HG02623 (cell line): Measurements from ENCODE around the gene SDR39U1.
"Not testable (repeated sequence)": the region's sequence is repeated elsewhere in the genome, so short reads cannot be mapped to it uniquely, and the experiment has no call there.

Experiments used
- ATAC-seq: cut with Tn5 transposase; IDR thresholded peaks from one replicate; pipeline ENCODE4 v1.9.1; 2021; ENCODE audit warnings: moderate library complexity; ENCODE audit not compliant: unreplicated experiment

The SDR39U1 gene, protein sequence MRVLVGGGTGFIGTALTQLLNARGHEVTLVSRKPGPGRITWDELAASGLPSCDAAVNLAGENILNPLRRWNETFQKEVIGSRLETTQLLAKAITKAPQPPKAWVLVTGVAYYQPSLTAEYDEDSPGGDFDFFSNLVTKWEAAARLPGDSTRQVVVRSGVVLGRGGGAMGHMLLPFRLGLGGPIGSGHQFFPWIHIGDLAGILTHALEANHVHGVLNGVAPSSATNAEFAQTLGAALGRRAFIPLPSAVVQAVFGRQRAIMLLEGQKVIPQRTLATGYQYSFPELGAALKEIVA

GRCh38 chr14:24442240-24443052, at the start of gene SDR39U1:
SDR39U1 (minus strand) TSS chr14:24442776; CDS start chr14:24442769, 7 bp downstream.
- ATAC-seq: peak; percentile 91

DNA sequence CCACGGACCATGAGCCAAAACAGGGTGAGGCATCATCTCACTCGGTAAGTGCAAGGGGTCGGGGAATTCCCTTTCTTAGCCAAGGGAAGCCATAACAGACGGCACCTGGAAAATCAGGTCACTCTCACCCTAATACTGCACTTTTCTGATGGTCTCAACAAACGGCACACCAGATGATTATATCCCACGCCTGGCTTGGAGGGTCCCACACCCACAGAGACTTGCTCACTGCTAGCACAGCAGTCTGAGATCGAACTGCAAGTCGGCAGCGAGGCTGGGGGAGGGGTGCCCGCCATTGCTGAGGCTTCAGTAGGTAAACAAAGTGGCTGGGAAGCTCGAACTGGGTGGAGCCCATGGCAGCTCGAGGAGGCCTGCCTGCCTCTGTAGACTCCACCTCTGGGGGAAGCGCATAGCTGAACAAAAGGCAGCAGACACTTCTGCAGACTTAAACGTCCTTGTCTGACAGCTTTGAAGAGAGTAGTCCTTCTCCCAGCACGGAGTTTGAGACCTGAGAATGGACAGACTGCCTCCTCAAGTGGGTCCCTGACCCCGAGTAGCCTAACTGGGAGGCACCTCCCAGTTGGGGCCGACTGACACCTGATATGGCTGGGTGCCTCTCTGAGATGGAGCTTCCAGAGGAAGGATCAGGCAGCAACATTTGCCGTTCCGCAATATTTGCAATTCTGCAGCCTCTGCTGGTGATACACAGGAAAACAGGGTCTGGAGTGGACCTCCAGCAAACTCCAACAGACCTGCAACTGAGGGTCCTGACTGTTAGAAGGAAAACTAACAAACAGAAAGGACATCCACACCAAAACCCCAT, 49.2 kb upstream of the SDR39U1 start:
- ATAC-seq: not testable (repeated sequence)

DNA sequence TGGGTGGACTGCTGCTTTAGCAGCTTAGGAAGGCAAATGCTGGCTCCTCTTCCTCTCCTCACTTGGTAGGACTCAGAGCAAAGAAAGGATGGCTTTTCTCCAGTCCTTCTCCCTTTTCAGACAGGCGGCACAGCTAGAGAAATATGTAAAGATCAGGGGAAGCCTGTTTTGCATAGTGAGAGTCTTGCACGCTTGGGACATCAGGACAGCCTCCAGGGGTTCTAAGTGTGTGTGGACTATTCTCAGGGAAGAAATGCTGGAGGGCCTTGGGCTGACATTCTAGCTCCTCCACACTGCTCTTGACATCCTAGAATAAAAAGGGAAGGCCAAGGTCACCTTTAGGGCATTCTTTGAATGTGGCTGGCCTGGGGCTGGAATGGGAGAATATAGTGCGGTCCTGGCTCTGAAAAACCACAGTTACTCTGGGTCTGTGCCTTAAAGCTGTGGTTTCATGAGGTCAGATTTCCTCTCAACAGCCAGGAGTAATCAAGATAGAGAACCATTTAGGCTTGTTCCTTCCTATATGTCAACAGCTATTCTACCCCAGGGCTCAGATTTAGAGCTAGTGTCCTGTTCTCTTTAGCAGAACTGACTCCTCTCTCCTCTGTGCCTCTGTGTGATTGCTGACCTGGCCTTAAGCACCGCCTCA, 41.2 kb upstream of the SDR39U1 start:
- ATAC-seq: no peak

GRCh38 chr14:24482699-24483303, 40.2 kb upstream of the SDR39U1 start:
- not testable (repeated sequence) for ATAC-seq

- ATAC-seq: peak; percentile 63
Measured at GRCh38 chr14:24481622-24482324, 39.2 kb upstream of the SDR39U1 start.

DNA sequence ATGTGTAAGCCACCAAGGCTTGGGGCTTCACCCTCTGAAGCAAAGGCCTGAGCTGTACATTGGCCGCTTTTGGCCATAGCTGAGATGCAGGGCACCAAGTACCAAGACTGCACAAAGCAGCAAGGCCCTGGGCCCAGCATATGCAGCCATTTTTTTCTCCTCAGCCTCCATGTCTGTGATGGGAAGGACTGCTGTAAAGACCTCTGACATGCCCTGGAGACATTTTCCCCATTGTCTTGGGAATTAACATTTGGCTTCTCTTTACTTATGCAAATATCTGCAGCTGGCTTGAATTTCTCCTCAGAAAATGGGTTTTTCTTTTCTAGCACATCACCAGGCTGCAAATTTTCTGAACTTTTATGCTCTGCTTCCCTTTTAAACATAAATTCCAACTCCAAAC, 37.4 kb upstream of the SDR39U1 start:
- not testable (repeated sequence) for ATAC-seq

- ATAC-seq: no peak
Measured at GRCh38 chr14:24475261-24475660, 32.7 kb upstream of the SDR39U1 start.

DNA sequence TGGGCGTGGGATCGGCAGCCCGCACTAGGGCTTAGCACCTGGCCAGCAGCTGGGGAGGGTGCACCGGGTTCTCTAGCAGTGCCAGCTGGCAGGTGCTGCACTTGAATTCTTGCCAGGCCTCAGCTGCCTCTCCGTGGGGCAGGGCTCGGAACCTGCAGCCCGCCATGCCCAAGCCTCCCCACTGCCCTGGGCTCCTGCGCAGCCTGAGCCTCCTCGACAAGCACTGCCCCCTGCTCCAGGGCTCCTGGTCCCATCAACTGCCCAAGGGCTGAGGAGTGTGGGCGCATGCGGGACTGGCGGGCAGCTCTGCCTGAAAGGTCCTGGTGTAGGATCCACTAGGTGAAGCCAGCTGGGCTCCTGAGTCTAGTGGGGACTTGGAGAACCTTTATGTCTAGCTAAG, 30.6 kb upstream of the SDR39U1 start:
- ATAC-seq: no peak

GRCh38 chr14:24470450-24470849, 27.9 kb upstream of the SDR39U1 start:
- not testable (repeated sequence) for ATAC-seq

DNA sequence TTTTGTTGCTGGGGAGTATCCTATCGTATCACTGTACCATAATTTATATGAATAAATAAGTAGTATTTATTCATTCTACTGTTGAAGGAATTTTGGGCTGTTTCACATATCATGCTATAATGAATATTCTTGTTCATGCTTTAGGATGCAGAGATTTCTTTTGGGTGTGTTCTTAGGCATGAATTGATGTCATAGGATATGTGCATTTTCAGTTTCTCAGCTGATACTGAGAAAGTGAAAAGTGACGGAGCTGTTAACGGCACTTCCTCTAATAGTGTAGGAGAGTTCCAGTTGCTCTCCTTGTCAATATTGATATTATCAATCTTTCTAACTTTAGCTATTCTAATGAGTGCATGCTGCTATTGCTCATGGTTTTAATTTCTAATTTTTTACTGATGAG, 23.2 kb upstream of the SDR39U1 start:
- no peak for ATAC-seq

GRCh38 chr14:24465368-24465767, 22.8 kb upstream of the SDR39U1 start:
- no peak for ATAC-seq

DNA sequence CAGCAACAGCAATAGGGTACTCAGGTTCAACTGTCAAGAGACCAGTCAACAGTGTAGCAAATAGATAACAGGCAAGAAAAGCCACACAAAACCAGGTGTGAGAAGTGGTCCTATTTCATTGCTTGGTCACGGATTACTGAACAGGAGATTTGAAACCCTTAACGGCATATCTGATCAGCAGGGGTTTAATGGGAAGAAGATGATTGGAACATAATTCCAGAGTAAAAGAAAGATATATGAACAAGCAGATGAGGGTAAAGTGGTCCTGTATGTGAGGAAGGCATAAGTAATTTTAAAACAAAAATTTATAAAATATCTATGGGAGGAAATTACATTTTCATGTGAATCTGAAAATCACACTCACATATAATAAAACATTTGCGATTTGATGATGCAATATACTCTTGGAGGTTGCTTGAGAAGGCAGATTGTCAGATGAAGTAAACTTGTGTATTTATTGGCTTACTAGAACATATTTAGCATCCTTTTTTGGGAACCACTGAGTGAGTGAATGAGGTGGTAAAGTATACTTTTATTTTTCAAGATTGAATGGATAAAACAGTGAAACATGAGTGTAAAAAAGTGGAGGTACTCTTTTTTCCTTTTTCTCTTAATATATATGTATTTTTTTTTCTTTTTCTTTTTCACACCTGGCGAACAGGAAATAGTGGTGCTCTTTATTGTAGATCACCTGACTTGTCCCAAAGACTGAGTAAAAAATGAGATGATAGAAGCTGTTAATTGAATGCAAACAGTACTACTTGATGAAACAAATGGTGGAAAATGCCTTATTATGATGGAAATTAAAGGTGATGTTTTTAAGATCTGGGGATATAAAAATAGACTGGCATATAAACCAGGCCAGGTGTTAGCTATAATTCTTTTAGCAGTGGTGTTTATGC, 21.6 kb upstream of the SDR39U1 start:
- no peak for ATAC-seq

GRCh38 chr14:24463017-24463883, 20.7 kb upstream of the SDR39U1 start:
- ATAC-seq: no peak

- no peak for ATAC-seq
Measured at GRCh38 chr14:24461336-24461735, 18.8 kb upstream of the SDR39U1 start.

DNA sequence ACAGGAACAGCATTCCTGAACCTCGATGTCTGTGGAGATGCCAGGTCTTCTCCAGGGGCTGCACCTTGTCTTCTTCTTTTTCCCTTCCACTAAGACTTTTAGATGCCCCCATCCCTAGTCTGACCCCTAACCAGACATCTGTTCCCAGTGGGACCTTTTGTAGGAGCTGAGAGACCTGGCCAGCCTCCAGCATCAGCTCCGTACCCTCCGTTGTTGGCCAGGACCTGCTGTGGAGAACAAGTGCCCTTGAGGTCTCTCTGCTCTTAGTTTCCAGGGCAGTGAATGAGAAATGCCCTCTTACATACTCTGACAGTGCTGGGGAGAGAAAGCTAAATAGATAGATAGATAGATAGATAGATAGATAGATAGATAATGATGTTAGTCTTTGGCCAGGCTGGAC, 16.8 kb upstream of the SDR39U1 start:
- no peak for ATAC-seq

- ATAC-seq: no peak
Measured at GRCh38 chr14:24458736-24459135, 16.2 kb upstream of the SDR39U1 start.

DNA sequence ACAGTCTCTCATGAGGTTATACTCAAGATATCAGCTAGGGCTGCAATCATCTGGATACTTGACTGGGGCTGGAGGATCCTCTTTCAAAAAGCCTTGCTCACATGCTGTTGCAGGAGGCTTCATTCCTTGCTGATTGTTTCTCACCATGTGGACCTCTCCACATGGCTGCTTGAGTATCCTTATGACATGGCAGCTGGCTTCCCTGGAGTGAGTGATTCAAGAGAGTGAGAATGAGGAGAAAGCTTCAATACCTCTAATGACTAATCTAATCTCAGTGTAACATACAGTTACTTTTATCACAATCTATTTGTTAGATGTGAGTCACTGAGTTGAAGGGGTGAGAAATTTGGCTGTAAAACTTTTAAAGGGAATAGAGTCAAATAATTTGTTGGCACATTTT, 14.4 kb upstream of the SDR39U1 start:
- no peak for ATAC-seq

GRCh38 chr14:24450828-24451227, 8.3 kb upstream of the SDR39U1 start:
- not testable (repeated sequence) for ATAC-seq
